IMR-90 (cell line): ENCODE measurements around the gene MAEA. TPM values are rescaled to one million over a fixed set of nuclear protein-coding genes. Genes with fewer than 3 reads are reported as not detected.

Experiments
- ATAC-seq: fragments of 200-7000 bp; cut with Tn5 transposase; 2 replicates; pipeline ENCODE4 v1.9.1; 2020; ENCODE audit warnings: low read depth, mild to moderate bottlenecking, moderate library complexity
- BruUV-seq: library from RNA; stranded (reverse); fragments of 400-500 nt; replicated peaks from 2 replicates; lab custom pipeline; 2021; lab: Mats Ljungman, UMichigan
- CTCF ChIA-PET: fragments of 300-600 bp; formaldehyde crosslinking; extraction: SDS; loops from one replicate; lab custom pipeline; 2021; ENCODE audit warnings: antibody characterized with exemption; lab: Yijun Ruan, JAX
- POLR2A ChIA-PET: fragments of 300-600 bp; sonication (Branson Sonifier 250); formaldehyde crosslinking; loops from one replicate; lab custom pipeline; 2022; ENCODE audit warnings: antibody characterized with exemption; ENCODE audit not compliant: unreplicated experiment; lab: Charles Lee
- DNase-seq: peaks from one replicate; pipeline ENCODE4 v3.0.0; 2013
- H2AFZ ChIP-seq: replicated peaks from 2 replicates; pipeline ENCODE3; 2013; ENCODE audit warnings: low read length, mild to moderate bottlenecking; ENCODE audit not compliant: poor library complexity
- H2AK5ac ChIP-seq: 2 replicates; pipeline ENCODE4 v1.6.1; 2013; ENCODE audit warnings: low read depth, low read length, inconsistent platforms
- H2AK9ac ChIP-seq: replicated peaks from 2 replicates; pipeline ENCODE3; 2013; ENCODE audit warnings: mild to moderate bottlenecking, low read depth, low read length, moderate library complexity; ENCODE audit not compliant: poor library complexity
- H2BK120ac ChIP-seq: 2 replicates; pipeline ENCODE4 v1.6.1; 2013; ENCODE audit warnings: low read depth, low read length, inconsistent platforms
- H2BK15ac ChIP-seq: 3 replicates; pipeline ENCODE4 v1.6.1; 2013; ENCODE audit warnings: low read depth, low read length, inconsistent platforms
- H2BK20ac ChIP-seq: 2 replicates; pipeline ENCODE4 v1.6.1; 2013; ENCODE audit warnings: low read depth, mild to moderate bottlenecking, inconsistent platforms, low read length, moderate library complexity
- H2BK5ac ChIP-seq: 2 replicates; pipeline ENCODE4 v1.6.1; 2013; ENCODE audit warnings: mild to moderate bottlenecking, low read depth, low read length, inconsistent platforms; ENCODE audit not compliant: poor library complexity, severe bottlenecking
- H3K14ac ChIP-seq: replicated peaks from 2 replicates; pipeline ENCODE4 v1.6.1; 2013; ENCODE audit warnings: low read depth, low read length, inconsistent platforms
- H3K18ac ChIP-seq: 2 replicates; pipeline ENCODE4 v1.6.1; 2013; ENCODE audit warnings: low read depth, low read length, control low read depth
- H3K23ac ChIP-seq: 2 replicates; pipeline ENCODE4 v1.6.1; 2013; ENCODE audit warnings: low read depth, low read length, inconsistent platforms
- H3K27ac ChIP-seq: 2 replicates; pipeline ENCODE4 v1.5.1; 2013; ENCODE audit warnings: mild to moderate bottlenecking, control low read depth, low read length; ENCODE audit not compliant: insufficient read depth
- H3K27me3 ChIP-seq: 2 replicates; pipeline ENCODE4 v1.6.1; 2013; ENCODE audit warnings: low read length; ENCODE audit not compliant: control insufficient read depth, insufficient read depth
- H3K36me3 ChIP-seq: 2 replicates; pipeline ENCODE4 v1.6.1; 2013; ENCODE audit warnings: low read length, mixed read lengths; ENCODE audit not compliant: control insufficient read depth, insufficient read depth
- H3K4ac ChIP-seq: 2 replicates; pipeline ENCODE4 v1.6.1; 2013; ENCODE audit warnings: low read depth, low read length, inconsistent platforms
- H3K4me1 ChIP-seq: 2 replicates; pipeline ENCODE4 v1.6.1; 2013; ENCODE audit warnings: low read length, mixed read lengths; ENCODE audit not compliant: control insufficient read depth, insufficient read depth
- H3K4me2 ChIP-seq: 2 replicates; pipeline ENCODE4 v1.6.1; 2013; ENCODE audit warnings: low read depth, mild to moderate bottlenecking, control low read depth, low read length, moderate library complexity
- H3K4me3 ChIP-seq: 2 replicates; pipeline ENCODE4 v1.5.1; 2013; ENCODE audit warnings: low read depth, mild to moderate bottlenecking, control low read depth, low read length, moderate library complexity; ENCODE audit not compliant: insufficient read depth
- H3K56ac ChIP-seq: 2 replicates; pipeline ENCODE4 v1.6.1; 2013; ENCODE audit warnings: low read length, inconsistent platforms; ENCODE audit not compliant: insufficient read depth; ENCODE audit errors: extremely low read depth
- H3K79me1 ChIP-seq, 2 experiments: 2 replicates each; pipeline ENCODE4 v1.6.1; 2013; ENCODE audit warnings: low read length in 2 of 2, inconsistent platforms in 1 of 2, low read depth in 1 of 2
- H3K9ac ChIP-seq: 2 replicates; pipeline ENCODE4 v1.6.1; 2013; ENCODE audit warnings: low read depth, low read length, control low read depth
- H3K9me1 ChIP-seq: 2 replicates; pipeline ENCODE4 v1.6.1; 2013; ENCODE audit warnings: low read length, inconsistent platforms; ENCODE audit not compliant: insufficient read depth
- H3K9me3 ChIP-seq: 2 replicates; pipeline ENCODE4 v1.6.1; 2013; ENCODE audit warnings: low read length; ENCODE audit not compliant: control insufficient read depth, insufficient read depth
- H4K20me1 ChIP-seq: 2 replicates; pipeline ENCODE4 v1.6.1; 2013; ENCODE audit warnings: low read length, inconsistent platforms; ENCODE audit not compliant: insufficient read depth
- H4K5ac ChIP-seq: 2 replicates; pipeline ENCODE4 v1.6.1; 2013; ENCODE audit warnings: mild to moderate bottlenecking, low read depth, low read length, control low read depth
- H4K8ac ChIP-seq, 2 experiments: 2 replicates each; pipeline ENCODE4 v1.6.1; 2013; ENCODE audit warnings: low read depth in 2 of 2, low read length in 2 of 2, control low read depth in 1 of 2, inconsistent platforms in 1 of 2
- H4K91ac ChIP-seq: 2 replicates; pipeline ENCODE4 v1.6.1; 2013; ENCODE audit warnings: low read depth, low read length, inconsistent platforms; ENCODE audit not compliant: insufficient read depth
- BHLHE40 ChIP-seq: fragments of 150-350 bp; IDR thresholded peaks from 2 replicates; pipeline ENCODE4 v1.6.1; 2016; ENCODE audit warnings: mild to moderate bottlenecking, low read depth, low read length
- CEBPB ChIP-seq: IDR thresholded peaks from 2 replicates; pipeline ENCODE4 v1.6.1; 2012; ENCODE audit warnings: low read depth, low read length, improper control_type of control experiment
- CHD1 ChIP-seq: IDR thresholded peaks from 2 replicates; pipeline ENCODE4 v1.6.1; 2012; ENCODE audit warnings: low read depth, low read length, improper control_type of control experiment
- CTCF ChIP-seq: conservative IDR thresholded peaks from 2 replicates; pipeline ENCODE4 v1.5.1; 2012; ENCODE audit warnings: mild to moderate bottlenecking, low read depth, low read length, improper control_type of control experiment
- ELK1 ChIP-seq: fragments of 150-350 bp; IDR thresholded peaks from 2 replicates; pipeline ENCODE4 v1.6.1; 2016; ENCODE audit warnings: low read depth, mild to moderate bottlenecking, low read length, moderate library complexity, borderline replicate concordance
- MAFK ChIP-seq: IDR thresholded peaks from 2 replicates; pipeline ENCODE4 v1.6.1; 2012; ENCODE audit warnings: low read depth, low read length, improper control_type of control experiment
- MAZ ChIP-seq: IDR thresholded peaks from 2 replicates; pipeline ENCODE4 v1.6.1; 2012; ENCODE audit warnings: low read depth, mild to moderate bottlenecking, low read length, improper control_type of control experiment, moderate library complexity, borderline replicate concordance
- MXI1 ChIP-seq: IDR thresholded peaks from 2 replicates; pipeline ENCODE4 v1.6.1; 2012; ENCODE audit warnings: low read depth, mild to moderate bottlenecking, low read length, moderate library complexity, borderline replicate concordance
- NFE2L2 ChIP-seq: fragments of 150-350 bp; IDR thresholded peaks from 2 replicates; pipeline ENCODE4 v1.6.1; 2016; ENCODE audit warnings: low read depth, mild to moderate bottlenecking, low read length
- RAD21 ChIP-seq: IDR thresholded peaks from 2 replicates; pipeline ENCODE4 v1.6.1; 2012; ENCODE audit warnings: low read length, improper control_type of control experiment
- RCOR1 ChIP-seq: IDR thresholded peaks from 2 replicates; pipeline ENCODE4 v1.6.1; 2012; ENCODE audit warnings: mild to moderate bottlenecking, low read length, improper control_type of control experiment; ENCODE audit not compliant: insufficient replicate concordance
- RFX5 ChIP-seq: IDR thresholded peaks from 2 replicates; pipeline ENCODE4 v1.8.0; 2012; ENCODE audit warnings: low read depth, mild to moderate bottlenecking, low read length, moderate library complexity
- WGBS, 2 experiments: methylation state at CpG; one replicate each; pipeline versions ENCODE4 v1.1.5 to v1.1.7; 2013; ENCODE audit warnings: missing lambda C conversion rate in 2 of 2; ENCODE audit not compliant: insufficient read length in 1 of 2; ENCODE audit errors: extremely low coverage in 2 of 2; 5-methylcytosine and 5-hydroxymethylcytosine counted together
- dilution Hi-C: fragments of 300-500 bp; cut with HindIII; formaldehyde crosslinking; loops from one replicate; pipeline ENCODE4 v1.14.3; 2018; ENCODE audit warnings: low sequenced_read_pairs; ENCODE audit not compliant: unreplicated experiment
- in situ Hi-C: fragments of 300-500 bp; cut with MboI; formaldehyde crosslinking; loops from 3 replicates; pipeline ENCODE4 v1.14.3; 2019; ENCODE audit warnings: low sequenced_read_pairs, inconsistent platforms, mixed read lengths
- intact Hi-C: fragments of 100-400 bp; cut with micrococcal nuclease; formaldehyde crosslinking; loops from 2 replicates; pipeline ENCODE4 v1.10.0; 2022
- polyA plus RNA-seq, 3 experiments: library from polyadenylated mRNA; depleted of rRNA; stranded (reverse); fragments of >200 nt; gene quantifications; 2 replicates each; pipeline ENCODE4 v1.2.3, GENCODE V29; 2012; ENCODE audit warnings: low replicate concordance in 1 of 3
- total RNA-seq: library from RNA; depleted of rRNA; stranded (reverse); fragments of >200 nt; gene quantifications from 2 replicates; pipeline ENCODE4 v1.2.3, GENCODE V29; 2012
- TF ChIP-seq, protein P1 (sequence below): fragments of 150-350 bp; IDR thresholded peaks from 2 replicates; pipeline ENCODE4 v1.6.1; 2017; ENCODE audit warnings: mild to moderate bottlenecking, antibody characterized with exemption, low read length, low read depth

Gene MAEA
- total and polyA plus RNA-seq, 2 of the 4 experiments (the other 2 are of a cell fraction): 61.5 to 108 TPM

DNA sequence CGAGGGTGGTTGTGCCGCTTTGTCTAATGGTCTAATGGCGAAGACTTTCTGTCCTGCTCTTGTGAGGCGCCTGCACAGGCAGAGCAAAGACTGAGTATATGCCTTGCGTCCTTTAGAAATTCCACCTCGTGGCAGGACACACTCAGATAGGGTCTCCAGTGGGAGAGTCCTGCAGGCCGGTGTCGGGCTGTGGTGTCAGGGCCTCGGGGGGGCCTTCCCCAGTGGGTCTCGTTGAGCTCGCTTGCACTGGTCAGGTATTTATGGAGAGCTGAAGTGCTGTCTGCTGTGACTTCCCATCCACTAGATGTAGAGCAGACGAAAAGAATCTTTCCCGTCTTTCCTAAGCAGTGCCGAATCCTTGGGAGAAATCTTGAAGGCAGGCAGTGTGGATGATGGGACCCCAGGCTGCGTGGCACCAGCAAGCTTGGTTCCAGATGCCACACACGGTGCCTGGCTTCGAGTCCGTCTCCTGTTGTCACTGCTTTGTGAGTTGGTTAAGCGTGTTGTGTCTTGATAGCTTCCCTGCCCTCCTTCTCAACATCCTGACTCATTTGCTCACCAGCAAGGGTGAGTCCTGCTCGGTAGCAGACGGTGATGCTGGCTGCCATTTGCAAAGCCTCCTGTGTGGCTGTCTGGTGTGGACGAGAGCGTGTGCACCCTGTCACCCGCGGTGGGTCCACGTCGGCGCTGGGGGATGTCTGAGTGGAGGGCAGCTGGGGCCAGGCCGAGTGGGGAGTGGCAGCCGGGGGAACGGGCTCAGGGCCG lies 20.5 kb downstream of the MAEA start:
- Histone ChIP-seq H4K91ac (0 out of 2 replicates have a peak overlapping the region, but pooled peaks have one; percentile 43), H2BK20ac (no peak overlapping the region; the same call in 1 of the 2 replicates), H2AK9ac (peak overlapping the region; percentile 85), H3K79me1 (peaks cover 27 to 85% of the 10 kb centered on the region in 2 experiments), H2AFZ (peak overlapping the region; percentile 88), H4K8ac (peak overlapping the region in 1 of 2 experiments; percentile 69; a peak in 1 of 4 replicates), H3K9me3 (no peaks in the 10 kb centered on the region), H3K14ac (peak overlapping the region; percentile 89), H3K9me1 (peaks cover 23% of the 10 kb centered on the region), H2BK120ac (no peak overlapping the region), H4K5ac (no peak overlapping the region), H2BK5ac (peak overlapping the region; percentile 15), H3K4me1 (peaks cover 14% of the 10 kb centered on the region), H3K27ac (peak overlapping the region; percentile 49), H3K4me3 (peak overlapping the region; percentile 37), H2BK15ac (no peak overlapping the region), H3K23ac (peak overlapping the region; percentile 75), H3K4ac (peak overlapping the region; percentile 64), H4K20me1 (peaks cover 48% of the 10 kb centered on the region), H3K27me3 (no peaks in the 10 kb centered on the region), H3K9ac (peak overlapping the region; percentile 43), H3K36me3 (peaks cover 29% of the 10 kb centered on the region), H3K4me2 (peak overlapping the region; percentile 76), H2AK5ac (peak overlapping the region; percentile 93), H3K18ac (no peak overlapping the region), H3K56ac (0 out of 2 replicates have a peak overlapping the region, but pooled peaks have one; percentile 16)
- intact Hi-C loops (no loop called here), dilution Hi-C loops (no loop called here), in situ Hi-C loops (no loop called here)
- 65% methylated on average over 9 of the region's 32 CpGs; no CpG with 5 or more reads in 1 of the 2 experiments for WGBS, 2 experiments
- TF ChIP-seq RAD21: no peak
- TF ChIP-seq ELK1: no peak
- no peak for TF ChIP-seq NFE2L2
- no peak for TF ChIP-seq MXI1
- TF ChIP-seq MAZ: no peak
- no peak for TF ChIP-seq CHD1
- no peak for TF ChIP-seq RCOR1
- no peak for TF ChIP-seq RFX5
- TF ChIP-seq, protein P1, sequence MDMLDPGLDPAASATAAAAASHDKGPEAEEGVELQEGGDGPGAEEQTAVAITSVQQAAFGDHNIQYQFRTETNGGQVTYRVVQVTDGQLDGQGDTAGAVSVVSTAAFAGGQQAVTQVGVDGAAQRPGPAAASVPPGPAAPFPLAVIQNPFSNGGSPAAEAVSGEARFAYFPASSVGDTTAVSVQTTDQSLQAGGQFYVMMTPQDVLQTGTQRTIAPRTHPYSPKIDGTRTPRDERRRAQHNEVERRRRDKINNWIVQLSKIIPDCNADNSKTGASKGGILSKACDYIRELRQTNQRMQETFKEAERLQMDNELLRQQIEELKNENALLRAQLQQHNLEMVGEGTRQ: no peak
- no peak for TF ChIP-seq CEBPB
- TF ChIP-seq CTCF: no peak
- no peak for TF ChIP-seq BHLHE40
- no peak for TF ChIP-seq MAFK
- ChIA-PET CTCF (no interaction called here), POLR2A (interaction anchor here (1.4 kb wide), 1 partner anchor 9 kb away, joined by 3 read pairs; no protein-coding TSS in a partner anchor)
- DNase-seq: peak; percentile 16
- ATAC-seq: no peak
- BruUV-seq: no TSS peak
